DMS79 (cell line): ENCODE data around the gene PRRC2A.

Source experiments
- DNase-seq: peaks from one replicate; lab custom pipeline; 2025; lab: John Stamatoyannopoulos, UW

The PRRC2A gene

GRCh38 chr6:31624070-31624469 is 3.6 kb downstream of the PRRC2A start:
- DNase-seq: no peak

- no peak for DNase-seq
Measured at GRCh38 chr6:31626952-31627351, 6.4 kb downstream of the PRRC2A start.

- no peak for DNase-seq
Measured at GRCh38 chr6:31627690-31628287, 7.3 kb downstream of the PRRC2A start.

- no peak for DNase-seq
Measured at GRCh38 chr6:31629014-31629413, 8.5 kb downstream of the PRRC2A start.

GRCh38 chr6:31630177-31630934 is 9.8 kb downstream of the PRRC2A start:
- DNase-seq: no peak

- DNase-seq: no peak
Measured at GRCh38 chr6:31631209-31631608, 10.7 kb downstream of the PRRC2A start.

- DNase-seq: no peak
Measured at GRCh38 chr6:31631681-31632278, 11.3 kb downstream of the PRRC2A start.

- no peak for DNase-seq
Measured at GRCh38 chr6:31632279-31632946, 11.9 kb downstream of the PRRC2A start.

GRCh38 chr6:31633447-31633846 is 12.9 kb downstream of the PRRC2A start:
- no peak for DNase-seq

- no peak for DNase-seq
Measured at GRCh38 chr6:31634131-31634530, 13.6 kb downstream of the PRRC2A start.

- DNase-seq: no peak
Measured at GRCh38 chr6:31634969-31635575, 14.6 kb downstream of the PRRC2A start.

- no peak for DNase-seq
Measured at GRCh38 chr6:31636698-31637596, 16.4 kb downstream of the PRRC2A start.

GRCh38 chr6:31639043-31639442 is 18.5 kb downstream of the PRRC2A start:
- no peak for DNase-seq

- DNase-seq: no peak
Measured at GRCh38 chr6:31639449-31639861, 18.9 kb downstream of the PRRC2A start.

- no peak for DNase-seq
Measured at GRCh38 chr6:31640612-31641011, 20.1 kb downstream of the PRRC2A start.

GRCh38 chr6:31641370-31641769 is 20.9 kb downstream of the PRRC2A start:
- DNase-seq: no peak

- DNase-seq: no peak
Measured at GRCh38 chr6:31642798-31643570, 22.5 kb downstream of the PRRC2A start.

- DNase-seq: no peak
Measured at GRCh38 chr6:31643818-31644454, 23.4 kb downstream of the PRRC2A start.

GRCh38 chr6:31645325-31645724 is 24.8 kb downstream of the PRRC2A start:
- DNase-seq: no peak

GRCh38 chr6:31651602-31652191 is 31.2 kb downstream of the PRRC2A start:
- peak; percentile 67 for DNase-seq
